GM12892 (cell line): ENCODE measurements around the gene DLEU7.

Experiments used
- DNase-seq: peaks from one replicate; pipeline ENCODE4 v3.0.0; 2011; ENCODE audit not compliant: insufficient read length
- FAIRE-seq: peaks from 2 replicates; lab custom pipeline; 2011; peaks lifted over from hg19 to GRCh38; lab: Jason Lieb, UNC
- POLR2A ChIP-seq: IDR thresholded peaks from 2 replicates; pipeline ENCODE4 v1.6.1; 2011; ENCODE audit warnings: low read depth, low read length, control low read depth
- POLR2AphosphoS5 ChIP-seq: IDR thresholded peaks from 2 replicates; pipeline ENCODE4 v1.6.1; 2011; ENCODE audit warnings: low read depth, low read length, control low read depth
- TAF1 ChIP-seq: IDR thresholded peaks from 2 replicates; pipeline ENCODE4 v1.6.1; 2011; ENCODE audit warnings: low read depth, mild to moderate bottlenecking, control low read depth, low read length, borderline replicate concordance

The DLEU7 gene

GRCh38 chr13:50871405-50871804 is 27.9 kb upstream of the DLEU7 start:
- no peak for DNase-seq
- no peak for FAIRE-seq
- no peak for TF ChIP-seq TAF1

GRCh38 chr13:50867637-50867945 is 24.1 kb upstream of the DLEU7 start:
- FAIRE-seq (no peak), DNase-seq (no peak)
- TF ChIP-seq TAF1, result no peak
- no peak for TF ChIP-seq POLR2AphosphoS5
- no peak for TF ChIP-seq POLR2A

DNA sequence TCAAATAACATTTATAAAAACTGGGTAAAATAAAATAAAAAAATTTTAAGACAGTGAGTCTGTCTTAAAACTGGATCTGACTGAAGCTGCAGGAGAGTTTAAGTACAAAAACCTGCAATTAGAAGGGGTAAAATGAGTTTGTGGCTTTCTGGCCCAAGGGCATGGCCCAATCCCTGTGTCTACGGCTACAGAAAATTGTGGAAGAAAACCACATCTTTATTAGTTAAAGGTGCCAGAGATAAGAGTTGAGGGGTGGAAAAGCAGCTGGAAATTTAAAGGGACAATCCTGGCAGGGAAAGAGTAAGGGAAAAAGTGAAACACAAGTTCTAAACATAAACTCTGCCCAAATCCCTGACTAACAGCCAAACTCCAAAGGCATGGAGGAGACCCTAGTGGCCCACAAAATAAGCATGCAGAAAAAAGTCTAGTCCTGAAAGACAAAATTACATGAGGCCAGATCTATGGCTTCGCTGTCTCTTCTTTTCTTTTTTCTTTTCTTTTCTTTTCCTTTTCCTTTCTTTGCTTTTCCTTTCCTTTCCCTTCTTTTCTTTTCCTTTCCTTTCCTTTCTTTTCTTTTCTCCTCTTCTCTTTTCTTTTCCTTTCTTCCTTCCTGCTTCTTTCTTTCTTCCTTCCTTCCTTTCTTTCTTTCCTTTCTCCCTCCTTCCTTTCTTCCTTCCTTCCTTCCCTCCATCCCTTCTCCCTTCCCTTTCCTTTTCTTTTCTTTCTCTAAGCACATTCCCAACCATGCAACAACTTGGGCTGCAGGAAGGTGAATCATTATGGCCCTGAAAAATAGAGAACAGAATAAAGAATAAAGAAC is 23.5 kb upstream of the DLEU7 start:
- TF ChIP-seq POLR2A (no peak), TAF1 (no peak), POLR2AphosphoS5 (no peak)
- no peak for DNase-seq
- FAIRE-seq, result no peak

DNA sequence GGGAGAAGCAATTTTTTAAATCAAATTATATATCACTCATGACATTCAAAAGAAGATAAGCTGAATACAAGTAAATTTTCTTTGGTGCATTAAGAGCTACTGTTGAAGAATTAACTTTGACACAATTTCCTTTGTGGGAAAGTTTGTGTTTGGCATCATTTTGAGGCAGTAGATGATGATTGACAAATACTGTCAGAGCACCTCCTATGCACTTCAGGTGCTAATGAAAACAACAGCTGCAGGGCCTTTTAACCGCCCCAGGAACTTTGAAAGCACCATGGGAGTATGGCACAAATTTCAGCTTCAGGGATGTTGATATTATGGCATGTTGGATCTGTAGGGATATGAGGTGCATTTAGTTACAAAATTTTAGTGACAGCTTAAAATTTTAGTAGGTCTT is 21.0 kb upstream of the DLEU7 start:
- FAIRE-seq, result no peak
- DNase-seq, result no peak
- no peak for TF ChIP-seq POLR2A
- TF ChIP-seq POLR2AphosphoS5, result no peak
- no peak for TF ChIP-seq TAF1

- DNase-seq, result no peak
- no peak for FAIRE-seq
- TF ChIP-seq POLR2A (no peak), POLR2AphosphoS5 (no peak), TAF1 (no peak)
Observed at GRCh38 chr13:50855681-50856080, 12.2 kb upstream of the DLEU7 start.

DNA sequence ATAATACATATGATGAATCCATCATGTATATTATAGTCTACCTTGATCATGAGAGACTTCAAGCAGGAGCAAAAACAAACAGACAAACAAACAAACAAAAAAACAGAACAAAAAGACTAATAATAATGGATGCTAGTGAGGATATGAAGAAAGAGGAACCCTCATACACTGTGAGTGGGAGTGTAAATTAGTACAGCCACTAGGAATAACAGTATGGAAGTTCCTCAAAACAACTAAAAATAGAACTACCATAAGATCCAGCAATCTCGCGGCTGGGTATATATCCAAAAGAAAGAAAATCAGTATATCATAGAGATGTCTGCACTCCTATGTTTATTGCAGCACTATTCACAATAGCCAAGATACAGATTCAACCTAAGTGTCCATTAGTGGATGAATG is 7.0 kb upstream of the DLEU7 start:
- TF ChIP-seq POLR2AphosphoS5, result no peak
- TF ChIP-seq TAF1, result no peak
- TF ChIP-seq POLR2A, result no peak
- DNase-seq (no peak), FAIRE-seq (no peak)

GRCh38 chr13:50847501-50847900 is 4.0 kb upstream of the DLEU7 start:
- DNase-seq (no peak), FAIRE-seq (no peak)
- TF ChIP-seq TAF1, result no peak

GRCh38 chr13:50846861-50847475 is 3.5 kb upstream of the DLEU7 start:
- no peak for DNase-seq
- TF ChIP-seq POLR2AphosphoS5, result no peak
- FAIRE-seq, result no peak

- DNase-seq (no peak), FAIRE-seq (no peak)
- TF ChIP-seq TAF1 (no peak), POLR2AphosphoS5 (no peak), POLR2A (no peak)
Observed at GRCh38 chr13:50845211-50845610, 1.7 kb upstream of the DLEU7 start.

- no peak for DNase-seq
- FAIRE-seq, result no peak
- TF ChIP-seq POLR2A, result no peak
- no peak for TF ChIP-seq TAF1
- TF ChIP-seq POLR2AphosphoS5, result no peak
Observed at GRCh38 chr13:50844084-50844875, 788 bp upstream of the DLEU7 start.

DNA sequence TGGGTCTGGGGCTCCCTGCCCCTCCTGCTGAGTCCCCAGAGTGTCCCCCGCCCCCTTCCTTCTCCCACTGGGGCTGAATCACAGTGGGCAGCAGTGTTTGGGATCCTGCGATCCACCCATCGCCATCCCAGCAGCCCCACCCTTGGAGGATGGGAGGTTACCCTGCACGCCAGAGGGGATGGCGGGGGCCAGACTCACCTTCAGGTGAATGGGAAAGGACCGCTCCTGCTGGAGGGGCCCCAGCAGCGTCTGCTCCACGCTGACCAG is 569 bp downstream of the DLEU7 start:
- DNase-seq, result no peak
- no peak for FAIRE-seq
- TF ChIP-seq TAF1 (no peak), POLR2AphosphoS5 (no peak), POLR2A (no peak)
